WI38 (cell line): ENCODE data around the gene SLC35E2B.
A peak's percentile ranks its signal among the peaks of the same experiment; 100 is the strongest.
"Not testable (repeated sequence)": the region's sequence is repeated elsewhere in the genome, so short reads cannot be mapped to it uniquely, and the experiment has no call there.

ENCODE experiments used
- H3K4me3 ChIP-seq: 2 replicates; pipeline ENCODE4 v1.5.1; 2011; ENCODE audit warnings: low read depth, mild to moderate bottlenecking, control low read depth, low read length
- CTCF ChIP-seq: IDR thresholded peaks from 2 replicates; pipeline ENCODE4 v1.5.1; 2012; ENCODE audit warnings: low read depth, mild to moderate bottlenecking, control low read depth, low read length

The SLC35E2B gene

GRCh38 chr1:1692714-1693647, at the start of gene SLC35E2B:
SLC35E2B (minus strand) TSS chr1:1692795; CDS start chr1:1676699, 16,096 bp downstream.
- H3K4me3 ChIP-seq = peak within 1 kb of the TSS; percentile 58

GRCh38 chr1:1741013-1741412, 48.4 kb upstream of the SLC35E2B start:
- not testable (repeated sequence) for H3K4me3 ChIP-seq

GRCh38 chr1:1738799-1739337, 46.3 kb upstream of the SLC35E2B start:
- H3K4me3 ChIP-seq = not testable (repeated sequence)

GRCh38 chr1:1737675-1738590, 45.3 kb upstream of the SLC35E2B start:
- H3K4me3 ChIP-seq = not testable (repeated sequence)

GRCh38 chr1:1732381-1732780, 39.8 kb upstream of the SLC35E2B start:
- no peak overlapping the region for H3K4me3 ChIP-seq
- no peak for TF ChIP-seq CTCF

GRCh38 chr1:1730870-1731269, 38.3 kb upstream of the SLC35E2B start:
- no peak overlapping the region for H3K4me3 ChIP-seq
- no peak for TF ChIP-seq CTCF

GRCh38 chr1:1730230-1730629, 37.6 kb upstream of the SLC35E2B start:
- H3K4me3 ChIP-seq = not testable (repeated sequence)

- not testable (repeated sequence) for H3K4me3 ChIP-seq
These were observed 36.7 kb upstream of the SLC35E2B start for GRCh38 chr1:1729116-1729816.

- H3K4me3 ChIP-seq = peak overlapping the region; percentile 24; the same call in 1 of the 2 replicates
These were observed 35.9 kb upstream of the SLC35E2B start for GRCh38 chr1:1728308-1729005.

- H3K4me3 ChIP-seq = not testable (repeated sequence)
These were observed 34.6 kb upstream of the SLC35E2B start for GRCh38 chr1:1727131-1727651.

- H3K4me3 ChIP-seq = not testable (repeated sequence)
These were observed 33.5 kb upstream of the SLC35E2B start for GRCh38 chr1:1726088-1726487.
